ENCODE measurements around the gene NR3C2. TPM values are rescaled to one million over a fixed set of nuclear protein-coding genes. Genes with fewer than 3 reads are reported as not detected.

Gene NR3C2
- total and polyA plus RNA-seq, 2 of the 4 experiments (the other 2 are of a cell fraction), result 1.1 to 2.3 TPM

DNA sequence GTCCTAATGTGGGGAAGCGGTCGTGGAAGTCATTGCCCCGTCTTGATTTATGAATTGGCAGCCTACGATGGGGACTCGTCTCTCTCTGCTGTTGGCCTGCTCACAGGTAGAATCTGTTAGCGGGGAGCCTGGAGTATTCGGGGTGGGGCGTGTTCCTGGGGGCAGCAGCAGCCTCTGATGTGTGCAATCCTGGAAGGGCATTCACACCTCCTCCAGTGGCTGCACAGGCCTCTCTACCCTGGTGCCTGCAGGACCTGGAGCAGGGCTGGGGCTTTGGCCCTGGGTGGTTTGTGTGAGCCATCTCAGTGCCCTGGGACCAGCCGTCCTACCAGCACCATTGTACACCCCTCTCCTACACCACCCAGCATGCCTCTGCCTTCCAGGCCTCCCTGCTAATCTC, 369.4 kb downstream of the NR3C2 start:
- ChIA-PET POLR2A (ENCODE audit: unreplicated experiment) (no interaction called here), CTCF (no interaction called here)
- no CpG with 5 or more reads among the region's 9 CpGs for WGBS, 2 experiments (ENCODE audit: extremely low coverage in 2 of 2, insufficient read length in 1 of 2)
- no peak overlapping the region for H3K4ac ChIP-seq (ENCODE audit: low read depth, low read length)
- no peak for TF ChIP-seq MAFK (IDR thresholded peaks at IDR 0.05; ENCODE audit: low read depth, low read length)
- TF ChIP-seq CHD1 (IDR thresholded peaks at IDR 0.05; ENCODE audit: low read depth, low read length), result no peak
- no peak for TF ChIP-seq RAD21 (IDR thresholded peaks at IDR 0.05; ENCODE audit: low read length)
- TF ChIP-seq, protein P1, sequence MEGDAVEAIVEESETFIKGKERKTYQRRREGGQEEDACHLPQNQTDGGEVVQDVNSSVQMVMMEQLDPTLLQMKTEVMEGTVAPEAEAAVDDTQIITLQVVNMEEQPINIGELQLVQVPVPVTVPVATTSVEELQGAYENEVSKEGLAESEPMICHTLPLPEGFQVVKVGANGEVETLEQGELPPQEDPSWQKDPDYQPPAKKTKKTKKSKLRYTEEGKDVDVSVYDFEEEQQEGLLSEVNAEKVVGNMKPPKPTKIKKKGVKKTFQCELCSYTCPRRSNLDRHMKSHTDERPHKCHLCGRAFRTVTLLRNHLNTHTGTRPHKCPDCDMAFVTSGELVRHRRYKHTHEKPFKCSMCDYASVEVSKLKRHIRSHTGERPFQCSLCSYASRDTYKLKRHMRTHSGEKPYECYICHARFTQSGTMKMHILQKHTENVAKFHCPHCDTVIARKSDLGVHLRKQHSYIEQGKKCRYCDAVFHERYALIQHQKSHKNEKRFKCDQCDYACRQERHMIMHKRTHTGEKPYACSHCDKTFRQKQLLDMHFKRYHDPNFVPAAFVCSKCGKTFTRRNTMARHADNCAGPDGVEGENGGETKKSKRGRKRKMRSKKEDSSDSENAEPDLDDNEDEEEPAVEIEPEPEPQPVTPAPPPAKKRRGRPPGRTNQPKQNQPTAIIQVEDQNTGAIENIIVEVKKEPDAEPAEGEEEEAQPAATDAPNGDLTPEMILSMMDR (conservative IDR thresholded peaks at IDR 0.05; ENCODE audit: low read depth, low read length), result no peak
- TF ChIP-seq RFX5 (IDR thresholded peaks at IDR 0.05; ENCODE audit: low read depth, low read length), result no peak
- TF ChIP-seq FOS (IDR thresholded peaks at IDR 0.05; ENCODE audit: low read depth, low read length), result no peak
- TF ChIP-seq, protein P2, sequence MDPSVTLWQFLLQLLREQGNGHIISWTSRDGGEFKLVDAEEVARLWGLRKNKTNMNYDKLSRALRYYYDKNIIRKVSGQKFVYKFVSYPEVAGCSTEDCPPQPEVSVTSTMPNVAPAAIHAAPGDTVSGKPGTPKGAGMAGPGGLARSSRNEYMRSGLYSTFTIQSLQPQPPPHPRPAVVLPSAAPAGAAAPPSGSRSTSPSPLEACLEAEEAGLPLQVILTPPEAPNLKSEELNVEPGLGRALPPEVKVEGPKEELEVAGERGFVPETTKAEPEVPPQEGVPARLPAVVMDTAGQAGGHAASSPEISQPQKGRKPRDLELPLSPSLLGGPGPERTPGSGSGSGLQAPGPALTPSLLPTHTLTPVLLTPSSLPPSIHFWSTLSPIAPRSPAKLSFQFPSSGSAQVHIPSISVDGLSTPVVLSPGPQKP (IDR thresholded peaks at IDR 0.05; ENCODE audit: borderline replicate concordance, low read depth, low read length), result no peak
- H3K4me2 ChIP-seq (ENCODE audit: low read depth, low read length), result no peak overlapping the region
- H4K8ac ChIP-seq (ENCODE audit: low read depth in 2 of 2, low read length in 2 of 2), result no peak overlapping the region
- peaks cover 4 to 23% of the 10 kb centered on the region in 2 experiments for H3K79me1 ChIP-seq (ENCODE audit: low read depth in 1 of 2, low read length in 2 of 2)
- no peak overlapping the region for H3K56ac ChIP-seq (ENCODE audit: extremely low read depth, insufficient read depth, low read length)
- ATAC-seq (ENCODE audit: low read depth) (no peak), DNase-seq (no peak)
- H3K36me3 ChIP-seq (ENCODE audit: control insufficient read depth, insufficient read depth, low read length), result peaks cover 44% of the 10 kb centered on the region
- H3K14ac ChIP-seq (replicated peaks; ENCODE audit: low read depth, low read length), result no peak overlapping the region
- BruUV-seq (replicated peaks), result no TSS peak
- H2AFZ ChIP-seq (replicated peaks; ENCODE audit: low read length, poor library complexity), result no peak overlapping the region
- intact Hi-C loops (cut with micrococcal nuclease) (no loop called here), dilution Hi-C loops (cut with HindIII; ENCODE audit: low sequenced_read_pairs, unreplicated experiment) (no loop called here), in situ Hi-C loops (cut with MboI; ENCODE audit: low sequenced_read_pairs) (no loop called here)
- no peak overlapping the region for H3K9ac ChIP-seq (ENCODE audit: low read depth, low read length)
- no peak overlapping the region for H3K4me3 ChIP-seq (ENCODE audit: insufficient read depth, low read depth, low read length)
- no peak overlapping the region for H2BK5ac ChIP-seq (ENCODE audit: low read depth, low read length, poor library complexity, severe bottlenecking)
- H3K9me1 ChIP-seq (ENCODE audit: insufficient read depth, low read length), result peaks cover 4% of the 10 kb centered on the region; the same call in 1 of the 2 replicates
- no peak overlapping the region for H4K91ac ChIP-seq (ENCODE audit: insufficient read depth, low read depth, low read length)
- H2AK9ac ChIP-seq (replicated peaks; ENCODE audit: low read depth, low read length, poor library complexity), result no peak overlapping the region
- H3K4me1 ChIP-seq (ENCODE audit: control insufficient read depth, insufficient read depth, low read length), result peaks cover 2% of the 10 kb centered on the region; the same call in 1 of the 2 replicates
- no peak overlapping the region for H2BK20ac ChIP-seq (ENCODE audit: low read depth, low read length)
- H4K5ac ChIP-seq (ENCODE audit: low read depth, low read length), result no peak overlapping the region
- no peak overlapping the region for H3K27ac ChIP-seq (ENCODE audit: insufficient read depth, low read length)
- no peaks in the 10 kb centered on the region for H3K27me3 ChIP-seq (ENCODE audit: control insufficient read depth, insufficient read depth, low read length)
- H3K18ac ChIP-seq (ENCODE audit: low read depth, low read length), result no peak overlapping the region
- H2BK120ac ChIP-seq (ENCODE audit: low read depth, low read length), result no peak overlapping the region
- no peak overlapping the region for H3K23ac ChIP-seq (ENCODE audit: low read depth, low read length)
- H3K9me3 ChIP-seq (ENCODE audit: control insufficient read depth, insufficient read depth, low read length), result peaks cover 15% of the 10 kb centered on the region
- H4K20me1 ChIP-seq (ENCODE audit: insufficient read depth, low read length), result no peaks in the 10 kb centered on the region
- H2AK5ac ChIP-seq (ENCODE audit: low read depth, low read length), result no peak overlapping the region
- no peak overlapping the region for H2BK15ac ChIP-seq (ENCODE audit: low read depth, low read length)

Measured in IMR-90 (cell line).